OCI-LY7 (cell line): ENCODE data around the gene PDSS2.

Experiments used
- EZH2phosphoT487 ChIP-seq: fragments of 200-600 bp; sonication (generic); IDR thresholded peaks from 2 replicates; pipeline ENCODE4 v1.6.1; 2018; ENCODE audit warnings: low read depth, borderline replicate concordance, mild to moderate bottlenecking, mixed run types, antibody characterized with exemption, low read length, moderate library complexity, mixed read lengths
- TF ChIP-seq, protein P1 (sequence below): fragments of 200-600 bp; sonication (generic); conservative IDR thresholded peaks from 2 replicates; pipeline ENCODE4 v1.5.1; 2014; ENCODE audit warnings: mild to moderate bottlenecking, antibody characterized with exemption, low read length, moderate library complexity, mixed read lengths

DNA sequence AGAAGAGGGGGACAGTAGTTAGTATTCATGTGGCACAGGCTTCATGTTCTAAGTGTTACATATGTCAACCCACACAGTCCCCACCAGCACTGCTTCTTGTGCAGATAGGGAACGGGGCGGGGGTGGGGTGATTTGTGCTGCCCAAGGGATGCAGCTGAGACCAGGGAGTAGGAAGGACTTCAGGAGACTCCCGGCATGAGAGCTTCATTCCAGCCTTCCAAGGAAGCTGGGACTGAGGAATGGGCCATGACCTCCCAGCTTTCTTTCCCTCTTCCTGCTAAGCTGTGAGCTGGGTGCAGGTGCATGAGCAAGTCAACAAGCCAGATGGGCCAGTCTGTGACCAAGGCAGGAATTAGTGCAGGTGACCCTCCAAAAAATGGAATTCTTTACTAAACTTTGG is 353.2 kb downstream of the PDSS2 start:
- TF ChIP-seq, protein P1, sequence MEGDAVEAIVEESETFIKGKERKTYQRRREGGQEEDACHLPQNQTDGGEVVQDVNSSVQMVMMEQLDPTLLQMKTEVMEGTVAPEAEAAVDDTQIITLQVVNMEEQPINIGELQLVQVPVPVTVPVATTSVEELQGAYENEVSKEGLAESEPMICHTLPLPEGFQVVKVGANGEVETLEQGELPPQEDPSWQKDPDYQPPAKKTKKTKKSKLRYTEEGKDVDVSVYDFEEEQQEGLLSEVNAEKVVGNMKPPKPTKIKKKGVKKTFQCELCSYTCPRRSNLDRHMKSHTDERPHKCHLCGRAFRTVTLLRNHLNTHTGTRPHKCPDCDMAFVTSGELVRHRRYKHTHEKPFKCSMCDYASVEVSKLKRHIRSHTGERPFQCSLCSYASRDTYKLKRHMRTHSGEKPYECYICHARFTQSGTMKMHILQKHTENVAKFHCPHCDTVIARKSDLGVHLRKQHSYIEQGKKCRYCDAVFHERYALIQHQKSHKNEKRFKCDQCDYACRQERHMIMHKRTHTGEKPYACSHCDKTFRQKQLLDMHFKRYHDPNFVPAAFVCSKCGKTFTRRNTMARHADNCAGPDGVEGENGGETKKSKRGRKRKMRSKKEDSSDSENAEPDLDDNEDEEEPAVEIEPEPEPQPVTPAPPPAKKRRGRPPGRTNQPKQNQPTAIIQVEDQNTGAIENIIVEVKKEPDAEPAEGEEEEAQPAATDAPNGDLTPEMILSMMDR: no peak
- no peak for TF ChIP-seq EZH2phosphoT487
